Fibroblast of lung (primary cell): Measurements from ENCODE around the gene CSNK1E.

Source experiments
- CTCF ChIP-seq, 2 donors: IDR thresholded peaks in 1 of 2; conservative IDR thresholded peaks in 1 of 2; 1 replicate in 1 of 2; 2 replicates in 1 of 2; pipeline ENCODE4 v1.5.1; 2011 to 2012; ENCODE audit warnings: low read length in 2 of 2, control low read depth in 1 of 2, inconsistent platforms in 1 of 2, low read depth in 1 of 2, mild to moderate bottlenecking in 1 of 2
- EZH2 ChIP-seq: IDR thresholded peaks from 2 replicates; pipeline ENCODE4 v1.5.1; 2012; ENCODE audit warnings: low read length, control low read depth, mild to moderate bottlenecking; ENCODE audit errors: missing control alignments

- TF ChIP-seq CTCF (conservative IDR thresholded peaks at IDR 0.05 in 1 of 2, IDR thresholded peaks at IDR 0.05 in 1 of 2; ENCODE audit: low read depth in 1 of 2, low read length in 2 of 2) (no peak), EZH2 (no peak)
These were observed 47.8 kb downstream of the CSNK1E start for GRCh38 chr22:38269466-38269865.
